HG03159 (cell line): ENCODE data around the gene FLT4.

ENCODE experiments used
- ATAC-seq: cut with Tn5 transposase; IDR thresholded peaks from one replicate; pipeline ENCODE4 v1.9.1; 2021; ENCODE audit warnings: mild to moderate bottlenecking, moderate library complexity; ENCODE audit not compliant: unreplicated experiment

FLT4 gene

GRCh38 chr5:180643191-180643851, 6.1 kb downstream of the FLT4 start:
- no peak for ATAC-seq

GRCh38 chr5:180642779-180643178, 6.6 kb downstream of the FLT4 start:
- no peak for ATAC-seq

GRCh38 chr5:180642181-180642775, 7.1 kb downstream of the FLT4 start:
- ATAC-seq = no peak

GRCh38 chr5:180641566-180641900, 7.9 kb downstream of the FLT4 start:
- ATAC-seq = no peak

GRCh38 chr5:180640861-180641565, 8.4 kb downstream of the FLT4 start:
- ATAC-seq = no peak

- ATAC-seq = no peak
Measured at GRCh38 chr5:180640611-180640860, 8.9 kb downstream of the FLT4 start.

- ATAC-seq = no peak
Measured at GRCh38 chr5:180639741-180640610, 9.4 kb downstream of the FLT4 start.

- no peak for ATAC-seq
Measured at GRCh38 chr5:180639287-180639686, 10.1 kb downstream of the FLT4 start.

- ATAC-seq = no peak
Measured at GRCh38 chr5:180637962-180638680, 11.3 kb downstream of the FLT4 start.

GRCh38 chr5:180636403-180637075, 12.9 kb downstream of the FLT4 start:
- no peak for ATAC-seq

- no peak for ATAC-seq
Measured at GRCh38 chr5:180636016-180636402, 13.4 kb downstream of the FLT4 start.

GRCh38 chr5:180633283-180634177, 15.9 kb downstream of the FLT4 start:
- ATAC-seq = no peak

- ATAC-seq = no peak
Measured at GRCh38 chr5:180632768-180633167, 16.6 kb downstream of the FLT4 start.

GRCh38 chr5:180631549-180632383, 17.6 kb downstream of the FLT4 start:
- ATAC-seq = no peak

- no peak for ATAC-seq
Measured at GRCh38 chr5:180630426-180630825, 19.0 kb downstream of the FLT4 start.

GRCh38 chr5:180629831-180630382, 19.5 kb downstream of the FLT4 start:
- no peak for ATAC-seq

GRCh38 chr5:180628827-180629750, 20.3 kb downstream of the FLT4 start:
- ATAC-seq = no peak
